HG02840 (cell line): ENCODE results near the gene GLUL.
"Not testable (repeated sequence)": the region's sequence is repeated elsewhere in the genome, so short reads cannot be mapped to it uniquely, and the experiment has no call there.

Source experiments
- ATAC-seq: cut with Tn5 transposase; IDR thresholded peaks from one replicate; pipeline ENCODE4 v1.9.1; 2021; ENCODE audit warnings: mild to moderate bottlenecking, moderate library complexity, moderate number of reproducible peaks; ENCODE audit not compliant: unreplicated experiment, low FRiP score

GLUL gene

GRCh38 chr1:182370532-182370931, 21.1 kb downstream of the GLUL start:
- no peak for ATAC-seq

DNA sequence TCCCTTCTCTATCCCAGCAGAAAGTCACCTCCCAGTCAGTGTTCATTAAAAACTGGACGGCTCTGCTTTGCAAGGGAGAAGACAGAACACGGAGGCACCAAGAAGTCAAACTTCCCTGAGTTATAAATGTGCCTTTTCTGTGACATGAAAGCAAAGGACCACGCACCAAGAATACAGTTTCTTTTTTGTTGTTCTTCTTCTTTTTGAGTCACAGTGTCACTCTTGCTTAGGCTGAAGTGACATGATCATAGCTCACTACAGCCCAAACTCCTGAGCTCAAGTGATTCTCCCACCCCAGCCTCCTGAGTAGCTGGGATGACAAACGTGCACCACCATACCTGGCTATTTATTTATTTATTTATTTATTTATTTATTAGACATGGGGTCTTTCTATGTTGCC, 22.7 kb downstream of the GLUL start:
- ATAC-seq = no peak

GRCh38 chr1:182368358-182368757, 23.2 kb downstream of the GLUL start:
- ATAC-seq = no peak

- no peak for ATAC-seq
Measured at GRCh38 chr1:182367926-182368325, 23.7 kb downstream of the GLUL start.

GRCh38 chr1:182366596-182366995, 25.0 kb downstream of the GLUL start:
- no peak for ATAC-seq

DNA sequence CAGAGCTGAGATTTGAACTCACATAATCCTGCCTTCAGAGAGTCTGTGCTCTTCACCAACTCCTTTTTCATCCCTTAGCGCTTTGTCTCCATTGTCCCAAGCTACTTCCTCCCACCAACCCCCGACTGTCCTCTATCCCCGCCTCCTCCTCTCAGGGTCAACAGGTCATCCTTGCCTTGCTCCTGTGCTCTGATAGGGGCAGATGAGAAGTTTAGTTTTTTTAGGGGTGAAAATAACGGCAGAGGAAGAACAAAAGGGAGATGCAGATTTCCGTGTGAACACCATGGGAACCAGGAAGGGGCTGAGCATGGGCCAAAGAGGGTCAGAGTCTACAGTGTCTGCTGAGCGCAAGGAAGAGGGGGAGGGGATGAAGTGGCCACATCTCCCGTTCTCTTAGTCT, 31.9 kb downstream of the GLUL start:
- no peak for ATAC-seq

DNA sequence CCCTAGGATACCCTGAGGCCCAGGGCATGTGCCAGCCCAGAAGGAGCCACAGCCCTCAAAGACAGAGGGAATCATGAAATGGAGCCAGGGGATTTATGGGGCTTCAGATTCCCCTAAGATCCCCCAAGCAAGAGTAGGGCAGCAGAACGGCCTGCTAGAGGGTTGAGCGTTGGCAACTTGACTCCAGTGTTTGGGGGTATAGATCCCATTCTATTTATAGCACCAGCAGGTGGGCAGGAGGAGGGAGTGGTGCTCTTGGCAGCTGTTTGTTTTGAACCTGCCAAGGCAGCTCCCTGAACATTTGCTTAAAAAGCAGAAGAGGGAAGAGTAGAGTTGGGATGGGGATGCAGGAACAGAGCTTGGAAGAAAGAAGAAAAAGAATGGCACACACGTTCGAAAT, 33.7 kb downstream of the GLUL start:
- no peak for ATAC-seq

- no peak for ATAC-seq
Measured at GRCh38 chr1:182357171-182357570, 34.4 kb downstream of the GLUL start.

GRCh38 chr1:182355723-182356098, 35.9 kb downstream of the GLUL start:
- no peak for ATAC-seq

DNA sequence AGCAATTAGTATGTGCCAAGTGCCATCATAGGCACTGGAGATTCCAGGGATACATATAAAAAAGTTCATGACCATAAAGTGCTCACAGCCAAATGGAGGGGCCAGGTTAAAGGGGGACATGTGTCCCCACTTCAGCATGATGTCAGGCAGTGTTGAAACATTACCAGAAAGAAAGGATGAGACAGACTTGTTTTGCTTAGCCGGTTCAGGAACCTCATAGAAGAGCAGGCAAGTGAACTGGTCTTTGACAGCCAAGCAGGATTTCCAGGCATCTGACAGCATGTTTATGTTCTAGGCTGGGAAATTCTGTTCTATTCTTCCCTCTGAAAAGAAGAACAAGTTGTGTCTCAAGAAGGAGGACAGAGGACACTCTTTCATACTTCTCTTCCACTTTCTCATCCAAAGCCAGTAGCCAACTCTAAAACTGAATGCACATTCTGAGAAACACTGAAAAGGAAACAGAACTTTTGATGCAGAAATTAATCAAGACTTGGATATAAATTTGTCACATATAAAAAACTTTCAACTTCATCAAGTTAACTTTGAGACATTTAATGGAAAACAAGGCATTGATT, 39.7 kb downstream of the GLUL start:
- no peak for ATAC-seq

DNA sequence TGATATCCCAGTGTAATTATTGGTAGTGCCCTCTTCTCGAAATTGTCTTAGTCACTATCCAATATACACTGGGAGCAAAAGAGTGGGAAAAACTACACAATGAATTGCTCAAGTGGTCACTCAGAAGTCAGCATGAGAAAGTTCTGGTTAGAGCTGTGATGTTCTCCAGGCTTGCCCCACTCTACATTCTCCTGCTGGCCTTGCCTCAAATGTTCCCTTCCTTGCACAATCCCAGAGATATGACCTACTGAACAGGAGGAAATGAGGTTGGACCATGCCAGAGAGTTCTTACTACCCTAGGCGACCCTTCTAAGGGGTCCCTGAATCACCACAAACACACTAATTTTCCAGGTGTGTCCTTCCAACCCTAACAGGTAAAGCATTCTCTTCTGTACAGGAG, 40.8 kb downstream of the GLUL start:
- ATAC-seq = no peak

- no peak for ATAC-seq
Measured at GRCh38 chr1:182348961-182349747, 42.4 kb downstream of the GLUL start.

GRCh38 chr1:182347019-182347418, 44.6 kb downstream of the GLUL start:
- no peak for ATAC-seq

DNA sequence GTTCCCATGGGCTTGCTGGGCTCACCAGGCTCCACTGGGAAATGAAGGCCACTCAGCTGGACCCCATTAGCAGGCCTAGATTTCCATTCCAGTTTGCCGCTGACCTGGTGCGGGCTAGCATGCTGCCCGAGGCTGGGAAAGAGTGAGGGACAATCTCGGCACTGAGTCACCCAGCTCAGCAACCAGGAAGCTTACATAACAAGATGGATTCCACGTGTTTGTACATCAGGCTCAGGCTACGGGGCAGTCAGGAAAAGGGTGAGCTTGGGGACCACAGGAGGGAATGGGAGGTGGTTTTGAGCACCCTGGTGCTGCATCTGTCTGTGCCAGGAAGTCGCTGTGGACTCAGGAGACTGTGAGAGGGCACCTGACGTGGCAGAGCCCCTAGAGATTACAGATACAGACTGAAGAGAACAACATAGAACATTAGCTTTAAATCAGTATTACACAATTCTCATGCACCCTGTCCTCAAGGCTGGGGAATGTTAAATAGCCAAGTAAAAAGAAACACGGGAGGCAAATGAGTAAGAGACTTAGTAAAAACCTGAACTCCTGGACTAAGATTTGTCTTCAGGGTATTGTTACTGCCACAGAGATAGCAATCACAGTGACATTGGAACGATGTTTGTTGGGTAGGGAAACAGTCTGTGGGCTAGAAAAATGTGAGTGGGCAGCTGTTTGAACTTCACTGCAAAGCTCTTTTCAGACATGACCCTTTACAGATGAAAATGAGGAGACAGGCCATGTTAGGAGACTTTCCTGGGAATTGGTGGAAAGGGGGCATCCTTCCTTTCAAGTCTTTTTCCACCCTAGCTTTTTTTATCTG, 51.1 kb downstream of the GLUL start:
- ATAC-seq = no peak

DNA sequence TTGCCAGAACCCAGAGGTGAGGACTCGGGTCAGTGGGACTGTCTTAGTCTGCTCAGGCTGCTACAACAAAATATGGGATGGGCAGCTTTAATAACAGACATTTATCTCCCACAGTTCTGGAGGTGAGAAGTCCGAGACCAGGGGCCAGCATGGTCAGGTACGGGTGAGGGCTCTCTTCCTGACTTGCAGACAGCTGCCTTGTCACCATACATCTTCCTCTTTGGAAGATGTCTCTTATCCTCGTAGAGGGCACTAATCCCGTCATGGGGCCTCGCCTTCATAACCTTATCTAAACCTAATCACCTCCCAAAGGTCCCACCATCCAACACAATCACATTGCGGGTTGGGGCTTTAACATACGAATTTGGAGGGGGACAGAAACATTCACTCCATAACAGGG, 51.9 kb downstream of the GLUL start:
- no peak for ATAC-seq

DNA sequence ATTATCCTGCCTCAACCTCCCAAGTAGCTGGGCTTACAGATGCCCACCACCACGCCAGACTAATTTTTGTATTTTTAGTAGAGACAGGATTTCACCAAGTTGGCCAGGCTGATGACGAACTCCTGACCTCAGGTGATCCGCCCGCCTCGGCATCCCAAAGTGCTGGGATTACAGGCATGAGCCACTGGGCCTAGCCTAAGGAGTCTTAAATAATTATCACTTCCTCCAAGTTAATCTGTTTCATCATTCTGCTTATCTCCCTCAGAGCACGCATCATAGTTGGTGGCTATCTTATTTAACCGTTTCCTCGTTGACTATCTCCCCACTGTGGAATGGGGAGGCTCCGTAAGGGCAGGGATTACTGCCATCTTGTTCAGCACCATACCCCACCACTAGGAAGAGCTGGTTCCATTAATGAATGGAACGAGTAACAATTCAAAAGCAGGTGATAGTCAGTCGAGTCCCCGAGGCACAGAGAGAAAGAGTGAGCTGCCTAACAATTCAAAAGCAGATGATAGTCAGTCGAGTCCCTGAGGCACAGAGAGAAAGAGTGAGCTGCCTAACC, 52.7 kb downstream of the GLUL start:
- no peak for ATAC-seq

DNA sequence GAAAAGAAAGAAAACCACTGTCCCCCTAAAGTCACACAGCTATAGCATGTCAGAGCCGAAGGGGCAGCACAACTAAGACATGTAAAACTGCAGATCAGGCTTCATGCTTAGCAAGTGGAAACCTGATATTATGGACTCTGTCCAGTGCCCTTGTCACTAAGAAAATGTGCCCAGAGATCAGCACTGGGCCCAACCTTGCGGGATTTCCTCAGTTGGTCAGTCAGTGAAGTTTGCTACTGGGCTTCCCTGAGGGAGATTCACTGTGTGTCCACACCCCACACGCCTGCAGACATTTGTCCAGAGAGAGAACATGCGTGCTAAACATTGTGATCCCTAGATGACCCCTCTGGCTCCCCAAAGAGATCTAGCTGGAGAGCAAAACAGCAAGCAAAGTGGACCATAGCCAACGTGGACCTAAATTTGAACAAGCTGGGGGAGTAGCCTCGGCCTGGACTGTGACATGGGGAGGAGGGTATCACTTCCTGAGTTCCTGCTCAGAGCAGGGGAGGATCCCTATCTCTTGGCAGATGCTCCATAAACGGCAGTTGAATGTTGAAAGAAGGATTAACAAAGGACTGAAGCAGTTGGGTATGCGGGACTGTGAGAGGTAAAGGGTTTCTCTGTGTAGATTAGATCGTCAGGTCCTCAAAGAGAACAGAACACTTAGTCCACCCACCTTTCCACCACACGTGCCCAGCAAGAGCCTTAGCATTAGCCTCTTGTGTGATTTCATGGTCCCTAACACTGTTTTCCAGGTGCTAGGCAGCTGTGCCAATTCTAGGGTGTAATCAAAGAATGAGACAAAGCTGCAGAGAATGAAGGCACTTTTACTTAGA, 53.6 kb downstream of the GLUL start:
- ATAC-seq = no peak

DNA sequence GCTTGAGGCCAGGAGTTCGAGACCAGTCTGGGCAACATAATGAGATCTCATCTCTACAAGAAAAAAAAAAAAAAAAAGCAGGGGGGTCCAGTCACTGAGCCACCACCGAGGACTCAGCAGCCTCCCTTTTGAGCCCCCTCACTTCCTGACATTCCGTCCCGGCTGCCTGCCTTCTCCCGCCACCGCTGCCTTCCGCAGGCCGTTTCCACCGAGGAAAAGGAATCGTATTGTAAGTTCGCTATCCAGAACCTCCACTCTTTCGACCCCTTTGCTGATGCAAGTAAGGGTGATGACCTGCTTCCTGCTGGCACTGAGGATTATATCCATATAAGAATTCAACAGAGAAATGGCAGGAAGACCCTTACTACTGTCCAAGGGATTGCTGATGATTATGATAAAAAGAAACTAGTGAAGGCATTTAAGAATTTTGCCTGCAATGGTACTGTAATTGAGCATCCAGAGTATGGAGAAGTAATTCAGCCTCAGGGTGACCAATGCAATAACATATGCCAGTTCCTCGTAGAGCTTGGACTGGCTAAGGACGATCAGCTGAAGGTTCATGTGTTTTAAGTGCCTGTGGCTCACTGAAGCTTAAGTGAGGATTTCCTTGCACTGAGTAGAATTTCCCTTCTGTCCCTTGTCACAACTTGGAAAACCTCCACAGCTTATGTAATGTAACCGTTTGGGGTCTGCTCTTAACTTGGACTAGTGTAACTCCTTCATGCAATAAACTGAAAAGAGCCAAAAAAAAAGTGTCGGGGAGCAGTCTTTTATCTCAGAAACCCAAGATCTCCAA, 55.6 kb downstream of the GLUL start:
- no peak for ATAC-seq

DNA sequence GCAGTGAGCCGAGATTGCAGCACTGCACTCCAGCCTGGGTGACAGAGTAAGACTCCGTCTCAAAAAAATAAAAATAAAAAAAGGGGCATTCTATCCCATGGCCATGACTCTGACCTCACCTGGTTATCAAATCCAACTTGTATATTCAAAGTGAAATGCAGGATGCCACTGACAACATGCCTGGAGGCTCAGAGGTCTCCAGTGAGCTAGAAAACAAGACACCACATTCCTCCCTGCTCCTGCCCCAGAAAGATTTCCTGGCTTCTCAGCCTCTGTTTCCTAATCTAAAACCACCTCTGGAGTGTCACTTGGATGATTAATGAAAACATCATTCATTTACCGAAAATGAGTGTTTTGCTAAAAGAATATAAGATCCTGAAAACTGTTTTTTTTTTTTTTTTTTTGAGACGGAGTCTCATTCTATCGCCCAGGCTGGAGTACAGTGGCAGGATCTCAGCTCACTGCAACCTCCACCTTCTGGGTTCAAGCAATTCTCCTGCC, 58.5 kb downstream of the GLUL start:
- ATAC-seq = not testable (repeated sequence)
